Testis (tissue), 3 donors: ENCODE results near the gene NDOR1. TPM values are rescaled to one million over a fixed set of nuclear protein-coding genes. Genes with fewer than 3 reads are reported as not detected.

ENCODE experiments used
- DNase-seq: peaks from one replicate; pipeline ENCODE4 v3.0.0-alpha.2; 2019
- H3K27ac ChIP-seq, 2 donors: fragments of 200-600 bp; sonication (generic); one replicate each; pipeline ENCODE4 v1.5.1; 2019
- H3K27me3 ChIP-seq: fragments of 200-600 bp; sonication (generic); one replicate; pipeline ENCODE4 v1.5.1; 2019
- H3K36me3 ChIP-seq: fragments of 200-600 bp; sonication (generic); one replicate; pipeline ENCODE4 v1.5.1; 2017; ENCODE audit warnings: low read depth; ENCODE audit errors: missing control alignments
- H3K4me1 ChIP-seq: fragments of 200-600 bp; sonication (generic); one replicate; pipeline ENCODE4 v1.5.1; 2019
- H3K4me3 ChIP-seq, 2 donors: fragments of 200-600 bp; sonication (generic); one replicate each; pipeline ENCODE4 v1.5.1; 2017 to 2019
- H3K9me3 ChIP-seq: fragments of 200-600 bp; sonication (generic); one replicate; pipeline ENCODE4 v1.5.1; 2017
- CTCF ChIP-seq, 3 experiments: fragments of 450-650 bp in 2 of 3; fragments of 200-600 bp in 1 of 3; sonication (generic) in 1 of 3; IDR thresholded peaks; one replicate each; pipeline ENCODE4 v1.5.1; 2016 to 2019; ENCODE audit warnings: antibody characterized with exemption in 3 of 3, mild to moderate bottlenecking in 2 of 3, moderate library complexity in 1 of 3
- POLR2A ChIP-seq: fragments of 450-650 bp; IDR thresholded peaks from one replicate; pipeline ENCODE4 v1.6.1; 2017; ENCODE audit warnings: antibody characterized with exemption, mild to moderate bottlenecking, moderate library complexity
- WGBS, 2 donors: methylation state at CpG; one replicate each; pipeline ENCODE4 v1.1.5; 2018; 5-methylcytosine and 5-hydroxymethylcytosine counted together
- intact Hi-C: fragments of 100-400 bp; cut with DNase I; formaldehyde crosslinking; loops from one replicate; pipeline ENCODE4 v1.15.1; 2023; ENCODE audit warnings: low total_unique reads
- polyA plus RNA-seq: library from polyadenylated mRNA; stranded (reverse); fragments of 350-450 nt; fragmentation: Illumina TruSeq; extraction: RNeasy Lipid Tissue Mini Kit (QIAGEN cat#74804); gene quantifications from one replicate; pipeline ENCODE4 v1.2.3, GENCODE V29; 2014; ENCODE audit warnings: low read depth, low replicate concordance; ENCODE audit not compliant: insufficient read depth
- total RNA-seq, 2 donors: library from RNA; depleted of rRNA; stranded (reverse); fragments of >200 nt; gene quantifications; one replicate each; pipeline ENCODE4 v1.2.3, GENCODE V29; 2016

NDOR1 gene
- total and polyA plus RNA-seq, 3 donors from 2014 or later = 21.9 to 29.1 (median 27.5) TPM

GRCh38 chr9:137168904-137169856 lies 36.3 kb upstream of the NDOR1 start:
- Histone ChIP-seq H3K4me3 (peak overlapping the region; percentile 26 to 38), H3K9me3 (no peaks in the 10 kb centered on the region), H3K4me1 (peaks cover 15% of the 10 kb centered on the region), H3K27ac (no peak overlapping the region), H3K27me3 (no peaks in the 10 kb centered on the region), H3K36me3 (no peaks in the 10 kb centered on the region)
- peak; percentile 58 for DNase-seq
- intact Hi-C loops = no loop called here
- TF ChIP-seq POLR2A (no peak), CTCF (IDR thresholded peaks at IDR 0.05) (no peak)
- 0 to 1% methylated on average over 5 to 41 of the region's 124 CpGs for WGBS, 2 donors

- Histone ChIP-seq H3K9me3 (no peaks in the 10 kb centered on the region), H3K27ac (no peak within 1 kb of the TSS), H3K27me3 (no peaks in the 10 kb centered on the region), H3K4me1 (peaks cover 15% of the 10 kb centered on the region), H3K36me3 (no peaks in the 10 kb centered on the region), H3K4me3 (peak within 1 kb of the TSS; percentile 26 to 38)
- WGBS, 2 donors = 7% methylated on average over 40 of the region's 41 CpGs; no CpG with 5 or more reads in 1 of the 2 donors
- TF ChIP-seq POLR2A (no peak), CTCF (IDR thresholded peaks at IDR 0.05) (no peak)
- no peak for DNase-seq
- intact Hi-C loops = no loop called here
Observed at GRCh38 chr9:137169896-137170358, 35.6 kb upstream of the NDOR1 start, which contains the start of gene LRRC26. Gene LRRC26, minus strand, starts transcription at chr9:137170051. Its CDS starts 108 bp downstream, at chr9:137169943.

- H3K4me3 ChIP-seq = no peak overlapping the region
- peaks cover 15% of the 10 kb centered on the region for H3K4me1 ChIP-seq
- H3K9me3 ChIP-seq = no peaks in the 10 kb centered on the region
- DNase-seq = no peak
- H3K27me3 ChIP-seq = no peaks in the 10 kb centered on the region
- no peaks in the 10 kb centered on the region for H3K36me3 ChIP-seq
- TF ChIP-seq CTCF (IDR thresholded peaks at IDR 0.05) = no peak
- no peak for TF ChIP-seq POLR2A
- intact Hi-C loops = no loop called here
- 44 to 65% methylated on average over 7 to 14 of the region's 14 CpGs for WGBS, 2 donors
- H3K27ac ChIP-seq = no peak overlapping the region
Observed at GRCh38 chr9:137170486-137171148, 34.9 kb upstream of the NDOR1 start.

- DNase-seq = no peak
- 78 to 91% methylated on average over 9 to 22 of the region's 22 CpGs for WGBS, 2 donors
- H3K9me3 ChIP-seq = no peaks in the 10 kb centered on the region
- no peaks in the 10 kb centered on the region for H3K36me3 ChIP-seq
- no peak overlapping the region for H3K4me3 ChIP-seq
- intact Hi-C loops = no loop called here
- no peak overlapping the region for H3K27ac ChIP-seq
- peaks cover 15% of the 10 kb centered on the region for H3K4me1 ChIP-seq
- H3K27me3 ChIP-seq = no peaks in the 10 kb centered on the region
- TF ChIP-seq POLR2A (no peak), CTCF (IDR thresholded peaks at IDR 0.05) (no peak)
Observed at GRCh38 chr9:137171149-137171900, 34.2 kb upstream of the NDOR1 start.
